ENCODE data around the gene RFX2. TPM values are rescaled to one million over a fixed set of nuclear protein-coding genes. Genes with fewer than 3 reads are reported as not detected.

RFX2 gene
- total RNA-seq, 1 experiment from 2014 or later, result 13.7 TPM

DNA sequence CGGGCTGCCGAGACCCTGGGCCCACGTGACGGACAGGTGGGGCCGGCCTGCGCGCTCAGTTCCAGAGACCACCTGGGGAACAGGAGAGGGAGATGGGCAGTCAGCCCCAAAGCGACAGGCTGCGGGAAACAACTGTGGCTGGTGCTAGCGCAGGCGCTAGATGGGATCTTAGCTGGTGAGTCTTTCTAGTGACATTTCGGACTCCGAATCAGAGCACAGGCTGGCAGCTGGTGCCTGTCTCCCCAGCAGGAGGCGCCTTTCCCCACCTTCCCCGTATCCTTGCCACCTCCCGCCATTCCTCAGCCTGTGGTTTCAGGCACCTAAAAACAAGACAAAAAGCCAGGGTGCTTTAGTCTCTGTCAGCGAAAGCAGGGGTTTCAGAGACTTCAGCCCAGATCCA, 112.9 kb downstream of the RFX2 start:
- Mint-ChIP-seq H3K36me3 (ENCODE audit: insufficient read depth, unreplicated experiment) (no peaks in the 10 kb centered on the region), H3K27me3 (ENCODE audit: unreplicated experiment) (no peaks in the 10 kb centered on the region), H3K9me3 (ENCODE audit: low read depth, unreplicated experiment) (no peaks in the 10 kb centered on the region), H3K4me3 (ENCODE audit: low read depth, unreplicated experiment) (no peak overlapping the region), H3K4me1 (ENCODE audit: low read depth, unreplicated experiment) (no peaks in the 10 kb centered on the region), H3K27ac (ENCODE audit: unreplicated experiment) (no peak overlapping the region)
- no peak for DNase-seq
- BruUV-seq (replicated peaks), result no TSS peak
- TF ChIP-seq, protein P1, sequence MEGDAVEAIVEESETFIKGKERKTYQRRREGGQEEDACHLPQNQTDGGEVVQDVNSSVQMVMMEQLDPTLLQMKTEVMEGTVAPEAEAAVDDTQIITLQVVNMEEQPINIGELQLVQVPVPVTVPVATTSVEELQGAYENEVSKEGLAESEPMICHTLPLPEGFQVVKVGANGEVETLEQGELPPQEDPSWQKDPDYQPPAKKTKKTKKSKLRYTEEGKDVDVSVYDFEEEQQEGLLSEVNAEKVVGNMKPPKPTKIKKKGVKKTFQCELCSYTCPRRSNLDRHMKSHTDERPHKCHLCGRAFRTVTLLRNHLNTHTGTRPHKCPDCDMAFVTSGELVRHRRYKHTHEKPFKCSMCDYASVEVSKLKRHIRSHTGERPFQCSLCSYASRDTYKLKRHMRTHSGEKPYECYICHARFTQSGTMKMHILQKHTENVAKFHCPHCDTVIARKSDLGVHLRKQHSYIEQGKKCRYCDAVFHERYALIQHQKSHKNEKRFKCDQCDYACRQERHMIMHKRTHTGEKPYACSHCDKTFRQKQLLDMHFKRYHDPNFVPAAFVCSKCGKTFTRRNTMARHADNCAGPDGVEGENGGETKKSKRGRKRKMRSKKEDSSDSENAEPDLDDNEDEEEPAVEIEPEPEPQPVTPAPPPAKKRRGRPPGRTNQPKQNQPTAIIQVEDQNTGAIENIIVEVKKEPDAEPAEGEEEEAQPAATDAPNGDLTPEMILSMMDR (IDR thresholded peaks at IDR 0.05; ENCODE audit: unreplicated experiment), result no peak
- CTCF ChIA-PET, result no interaction called here
- intact Hi-C loops (cut with micrococcal nuclease; ENCODE audit: unreplicated experiment), result no loop called here

- TF ChIP-seq, protein P1 (IDR thresholded peaks at IDR 0.05; ENCODE audit: unreplicated experiment), result no peak
- Mint-ChIP-seq H3K4me1 (ENCODE audit: low read depth, unreplicated experiment) (no peaks in the 10 kb centered on the region), H3K36me3 (ENCODE audit: insufficient read depth, unreplicated experiment) (no peaks in the 10 kb centered on the region), H3K27me3 (ENCODE audit: unreplicated experiment) (no peaks in the 10 kb centered on the region), H3K4me3 (ENCODE audit: low read depth, unreplicated experiment) (no peak overlapping the region), H3K27ac (ENCODE audit: unreplicated experiment) (no peak overlapping the region), H3K9me3 (ENCODE audit: low read depth, unreplicated experiment) (no peaks in the 10 kb centered on the region)
- intact Hi-C loops (cut with micrococcal nuclease; ENCODE audit: unreplicated experiment), result no loop called here
- no TSS peak for BruUV-seq (replicated peaks)
- CTCF ChIA-PET, result no interaction called here
- no peak for DNase-seq
These were observed 113.5 kb downstream of the RFX2 start for GRCh38 chr19:5996623-5997320.

GRCh38 chr19:5996102-5996501, 114.2 kb downstream of the RFX2 start:
- H3K27me3 Mint-ChIP-seq (ENCODE audit: unreplicated experiment), result no peaks in the 10 kb centered on the region
- no peaks in the 10 kb centered on the region for H3K36me3 Mint-ChIP-seq (ENCODE audit: insufficient read depth, unreplicated experiment)
- H3K27ac Mint-ChIP-seq (ENCODE audit: unreplicated experiment), result no peak overlapping the region
- no peak for DNase-seq
- no peak overlapping the region for H3K4me3 Mint-ChIP-seq (ENCODE audit: low read depth, unreplicated experiment)
- BruUV-seq (replicated peaks), result no TSS peak
- TF ChIP-seq, protein P1 (IDR thresholded peaks at IDR 0.05; ENCODE audit: unreplicated experiment), result no peak
- CTCF ChIA-PET, result interaction anchor here (0.7 kb wide), 1 partner anchor 192 kb away, joined by 3 read pairs; no protein-coding TSS in a partner anchor
- intact Hi-C loops (cut with micrococcal nuclease; ENCODE audit: unreplicated experiment), result no loop called here
- no peaks in the 10 kb centered on the region for H3K4me1 Mint-ChIP-seq (ENCODE audit: low read depth, unreplicated experiment)
- H3K9me3 Mint-ChIP-seq (ENCODE audit: low read depth, unreplicated experiment), result no peaks in the 10 kb centered on the region

GRCh38 chr19:5995606-5996005, 114.7 kb downstream of the RFX2 start:
- no peak for DNase-seq
- no peaks in the 10 kb centered on the region for H3K27me3 Mint-ChIP-seq (ENCODE audit: unreplicated experiment)
- CTCF ChIA-PET, result interaction anchor here (0.7 kb wide), 1 partner anchor 191 kb away, joined by 3 read pairs; no protein-coding TSS in a partner anchor
- H3K27ac Mint-ChIP-seq (ENCODE audit: unreplicated experiment), result no peak overlapping the region
- H3K36me3 Mint-ChIP-seq (ENCODE audit: insufficient read depth, unreplicated experiment), result no peaks in the 10 kb centered on the region
- H3K4me1 Mint-ChIP-seq (ENCODE audit: low read depth, unreplicated experiment), result no peaks in the 10 kb centered on the region
- intact Hi-C loops (cut with micrococcal nuclease; ENCODE audit: unreplicated experiment), result no loop called here
- TF ChIP-seq, protein P1 (IDR thresholded peaks at IDR 0.05; ENCODE audit: unreplicated experiment), result no peak
- no TSS peak for BruUV-seq (replicated peaks)
- no peak overlapping the region for H3K4me3 Mint-ChIP-seq (ENCODE audit: low read depth, unreplicated experiment)
- no peaks in the 10 kb centered on the region for H3K9me3 Mint-ChIP-seq (ENCODE audit: low read depth, unreplicated experiment)

Data from Calu3 (cell line).